Lower leg skin (tissue), 4 donors: ENCODE data around the gene DENND1B. TPM values are rescaled to one million over a fixed set of nuclear protein-coding genes. Genes with fewer than 3 reads are reported as not detected.

Experiments used
- DNase-seq, 2 donors: peaks; one replicate each; pipeline ENCODE4 v3.0.0-alpha.2; 2019; ENCODE audit warnings: low spot score in 2 of 2
- H3K4me3 ChIP-seq: fragments of 200-600 bp; sonication (generic); 2 replicates; pipeline ENCODE4 v1.5.1; 2017; ENCODE audit warnings: mild to moderate bottlenecking, low read depth; ENCODE audit not compliant: poor library complexity, severe bottlenecking
- POLR2A ChIP-seq, 2 donors: fragments of 450-650 bp; IDR thresholded peaks; one replicate each; pipeline ENCODE4 v1.6.1; 2016 to 2017; ENCODE audit warnings: antibody characterized with exemption in 2 of 2, mild to moderate bottlenecking in 1 of 2, moderate library complexity in 1 of 2
- WGBS, 2 donors: methylation state at CpG; one replicate each; pipeline ENCODE4 v1.1.5; 2018; 5-methylcytosine and 5-hydroxymethylcytosine counted together
- intact Hi-C: fragments of 100-400 bp; cut with DNase I; formaldehyde crosslinking; loops from one replicate; pipeline ENCODE4 v1.15.0; 2023; ENCODE audit warnings: low total_unique reads
- total RNA-seq, 4 donors: library from RNA; depleted of rRNA; stranded (reverse); fragments of >200 nt; gene quantifications; one replicate each; pipeline ENCODE4 v1.1.0, GENCODE V29; 2016
- TF ChIP-seq, protein P1 (sequence below), 3 donors: fragments of 450-650 bp; IDR thresholded peaks; one replicate each; pipeline ENCODE4 v1.5.1; 2016; ENCODE audit warnings: antibody characterized with exemption in 3 of 3, mild to moderate bottlenecking in 3 of 3, moderate library complexity in 2 of 3

DENND1B gene
- total RNA-seq, 4 donors from 2014 or later, result 5.5 to 12.4 (median 7.2) TPM

GRCh38 chr1:197465528-197466327, 309.6 kb downstream of the DENND1B start:
- WGBS, 2 donors, result 75 to 84% methylated on average over 3 of the region's 3 CpGs
- no peak overlapping the region for H3K4me3 ChIP-seq
- TF ChIP-seq, protein P1, sequence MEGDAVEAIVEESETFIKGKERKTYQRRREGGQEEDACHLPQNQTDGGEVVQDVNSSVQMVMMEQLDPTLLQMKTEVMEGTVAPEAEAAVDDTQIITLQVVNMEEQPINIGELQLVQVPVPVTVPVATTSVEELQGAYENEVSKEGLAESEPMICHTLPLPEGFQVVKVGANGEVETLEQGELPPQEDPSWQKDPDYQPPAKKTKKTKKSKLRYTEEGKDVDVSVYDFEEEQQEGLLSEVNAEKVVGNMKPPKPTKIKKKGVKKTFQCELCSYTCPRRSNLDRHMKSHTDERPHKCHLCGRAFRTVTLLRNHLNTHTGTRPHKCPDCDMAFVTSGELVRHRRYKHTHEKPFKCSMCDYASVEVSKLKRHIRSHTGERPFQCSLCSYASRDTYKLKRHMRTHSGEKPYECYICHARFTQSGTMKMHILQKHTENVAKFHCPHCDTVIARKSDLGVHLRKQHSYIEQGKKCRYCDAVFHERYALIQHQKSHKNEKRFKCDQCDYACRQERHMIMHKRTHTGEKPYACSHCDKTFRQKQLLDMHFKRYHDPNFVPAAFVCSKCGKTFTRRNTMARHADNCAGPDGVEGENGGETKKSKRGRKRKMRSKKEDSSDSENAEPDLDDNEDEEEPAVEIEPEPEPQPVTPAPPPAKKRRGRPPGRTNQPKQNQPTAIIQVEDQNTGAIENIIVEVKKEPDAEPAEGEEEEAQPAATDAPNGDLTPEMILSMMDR (IDR thresholded peaks at IDR 0.05), result no peak
- TF ChIP-seq POLR2A (IDR thresholded peaks at IDR 0.05), result no peak
- DNase-seq, result no peak
- intact Hi-C loops, result no loop called here

DNA sequence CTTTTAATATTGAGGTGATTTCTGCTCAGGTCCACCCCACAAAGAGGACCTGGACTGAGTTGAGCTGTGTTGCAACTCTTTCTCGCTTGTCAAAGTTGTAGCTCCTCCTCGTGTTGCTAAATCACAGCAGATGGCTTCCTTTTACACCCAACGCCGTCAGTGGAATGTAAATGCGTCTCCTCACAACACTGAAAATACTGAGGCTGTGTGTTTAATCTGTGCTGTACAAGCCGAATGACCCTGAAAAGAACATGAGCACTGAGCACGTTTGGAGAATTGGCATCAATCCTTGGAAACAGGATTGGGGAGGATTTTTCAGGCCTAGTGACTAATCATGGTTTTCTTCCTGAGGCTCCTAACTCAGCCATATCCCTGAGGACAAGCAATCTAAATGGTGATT, 311.2 kb downstream of the DENND1B start:
- TF ChIP-seq, protein P1 (IDR thresholded peaks at IDR 0.05), result no peak
- no peak for TF ChIP-seq POLR2A (IDR thresholded peaks at IDR 0.05)
- H3K4me3 ChIP-seq, result no peak overlapping the region
- WGBS, 2 donors, result 21 to 32% methylated on average over 7 of the region's 7 CpGs
- no peak for DNase-seq
- intact Hi-C loops, result no loop called here

DNA sequence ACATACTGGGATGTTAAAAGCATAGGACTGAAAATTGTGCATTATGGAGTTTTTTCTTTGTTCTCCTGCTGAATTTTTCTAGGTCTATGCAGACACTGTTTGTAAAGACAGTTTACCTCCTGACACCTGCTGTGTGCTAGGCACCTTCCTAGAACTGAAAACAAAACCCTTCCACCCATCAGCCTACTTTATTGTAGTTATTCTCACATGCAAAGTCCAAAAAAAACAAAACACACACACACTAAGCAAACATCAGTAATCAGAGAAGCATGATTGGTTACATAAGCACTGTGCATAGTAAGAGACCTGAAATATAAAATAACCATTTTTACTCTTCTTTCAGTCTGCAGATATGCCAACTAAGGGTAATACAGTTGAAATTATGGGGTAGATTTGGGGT, 312.1 kb downstream of the DENND1B start:
- no peak for DNase-seq
- H3K4me3 ChIP-seq, result no peak overlapping the region
- TF ChIP-seq, protein P1 (IDR thresholded peaks at IDR 0.05), result no peak
- no peak for TF ChIP-seq POLR2A (IDR thresholded peaks at IDR 0.05)
- intact Hi-C loops, result no loop called here

DNA sequence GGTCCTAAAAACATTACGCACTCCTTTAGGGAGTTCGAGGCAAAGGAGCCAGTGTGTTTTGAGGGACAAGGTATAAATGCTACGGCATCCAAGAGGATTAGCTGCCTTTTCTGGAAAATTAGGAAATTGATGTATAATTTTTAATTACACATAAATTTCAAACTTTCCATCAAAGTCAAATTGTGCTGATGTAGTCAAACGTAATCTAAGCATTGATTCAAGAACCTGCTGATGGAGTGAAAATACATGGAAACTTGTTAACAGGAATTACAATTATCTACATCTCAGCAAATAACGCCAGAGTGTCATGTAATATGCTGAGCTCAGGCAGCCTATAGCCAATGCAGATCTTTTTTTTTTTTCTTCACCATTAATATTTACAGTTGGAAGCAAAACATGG, 312.7 kb downstream of the DENND1B start:
- DNase-seq, result no peak
- H3K4me3 ChIP-seq, result no peak overlapping the region
- TF ChIP-seq POLR2A (IDR thresholded peaks at IDR 0.05), result no peak
- TF ChIP-seq, protein P1 (IDR thresholded peaks at IDR 0.05), result no peak
- WGBS, 2 donors, result 87 to 88% methylated on average over 5 of the region's 5 CpGs
- intact Hi-C loops, result no loop called here

Other genes starting within 250 kb of the DENND1B start
- gene C1orf53, start 127.2 kb upstream of the DENND1B start, total RNA-seq, result 10 to 100 TPM in 1 of 4 donors, 1 to 10 TPM in 2, under 1 TPM in 1; 0.83 to 10.2 (median 2.9) TPM
- gene LHX9, start 141.9 kb upstream of the DENND1B start, total RNA-seq, result not detected